OCI-LY1 (cell line): ENCODE results near the gene TADA3.

ENCODE experiments used
- EZH2 ChIP-seq: fragments of 200-600 bp; sonication (generic), shearing (Covaris generic); IDR thresholded peaks from 2 replicates; pipeline ENCODE4 v1.8.0; 2017; ENCODE audit warnings: borderline replicate concordance, mixed run types, mild to moderate bottlenecking, antibody characterized with exemption, low read length, moderate library complexity, mixed read lengths
- TF ChIP-seq, protein P1 (sequence below): fragments of 200-600 bp; sonication (generic), shearing (Covaris generic); IDR thresholded peaks from 2 replicates; pipeline ENCODE4 v1.5.1; 2017; ENCODE audit warnings: mild to moderate bottlenecking, antibody characterized with exemption, low read length, moderate library complexity, mixed read lengths

DNA sequence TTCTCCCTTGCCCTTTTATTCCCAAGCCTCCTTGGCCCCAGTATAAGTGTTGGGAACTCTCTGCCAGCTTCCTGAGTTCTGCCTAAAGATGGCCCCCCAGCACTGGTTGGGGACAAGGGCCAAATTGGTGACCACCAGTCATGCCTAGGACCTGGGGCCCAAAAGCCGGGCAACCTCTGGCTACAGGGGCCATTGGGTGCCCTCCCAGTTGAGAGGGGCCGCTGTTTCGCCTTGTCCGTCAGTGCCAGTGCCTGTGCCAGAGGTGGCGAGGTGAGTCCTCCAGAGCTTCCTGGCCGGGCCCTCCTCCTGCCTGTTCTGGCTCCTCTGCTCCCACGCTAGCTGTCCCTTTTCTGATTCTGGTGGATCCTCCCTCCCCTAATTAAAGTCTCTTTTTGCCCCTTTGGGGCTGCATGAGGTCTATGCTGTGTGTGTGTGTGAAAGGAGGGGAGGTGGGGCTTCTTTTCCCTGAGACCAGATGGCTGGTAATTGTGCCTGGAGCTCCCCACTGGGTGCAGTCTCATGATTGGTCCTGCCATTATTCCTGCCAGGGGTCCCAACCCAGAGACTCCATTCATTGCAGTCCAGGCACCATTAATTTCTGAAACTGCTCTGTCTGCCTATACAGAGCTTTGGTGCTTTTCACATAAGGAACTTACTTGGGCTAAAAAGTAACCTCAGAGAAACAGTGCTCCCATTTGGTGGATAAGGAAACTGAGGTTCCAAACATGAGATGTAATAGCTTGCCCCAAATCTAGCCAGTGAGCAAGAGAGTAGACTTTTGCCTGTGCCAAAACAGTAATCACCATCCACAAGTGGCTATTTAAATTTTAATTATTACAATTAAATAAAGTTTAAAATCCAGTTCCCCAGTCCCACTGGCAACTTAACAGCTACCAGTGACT is 14.7 kb upstream of the TADA3 start:
- TF ChIP-seq, protein P1, sequence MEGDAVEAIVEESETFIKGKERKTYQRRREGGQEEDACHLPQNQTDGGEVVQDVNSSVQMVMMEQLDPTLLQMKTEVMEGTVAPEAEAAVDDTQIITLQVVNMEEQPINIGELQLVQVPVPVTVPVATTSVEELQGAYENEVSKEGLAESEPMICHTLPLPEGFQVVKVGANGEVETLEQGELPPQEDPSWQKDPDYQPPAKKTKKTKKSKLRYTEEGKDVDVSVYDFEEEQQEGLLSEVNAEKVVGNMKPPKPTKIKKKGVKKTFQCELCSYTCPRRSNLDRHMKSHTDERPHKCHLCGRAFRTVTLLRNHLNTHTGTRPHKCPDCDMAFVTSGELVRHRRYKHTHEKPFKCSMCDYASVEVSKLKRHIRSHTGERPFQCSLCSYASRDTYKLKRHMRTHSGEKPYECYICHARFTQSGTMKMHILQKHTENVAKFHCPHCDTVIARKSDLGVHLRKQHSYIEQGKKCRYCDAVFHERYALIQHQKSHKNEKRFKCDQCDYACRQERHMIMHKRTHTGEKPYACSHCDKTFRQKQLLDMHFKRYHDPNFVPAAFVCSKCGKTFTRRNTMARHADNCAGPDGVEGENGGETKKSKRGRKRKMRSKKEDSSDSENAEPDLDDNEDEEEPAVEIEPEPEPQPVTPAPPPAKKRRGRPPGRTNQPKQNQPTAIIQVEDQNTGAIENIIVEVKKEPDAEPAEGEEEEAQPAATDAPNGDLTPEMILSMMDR, result no peak
- TF ChIP-seq EZH2, result no peak
